Measurements from ENCODE around the gene NR6A1. TPM values are rescaled to one million over a fixed set of nuclear protein-coding genes. Genes with fewer than 3 reads are reported as not detected.

Gene NR6A1
- total and polyA plus RNA-seq, 2 of the 13 experiments (the other 11 are each of a cell fraction or from before 2014, with no cell fraction given), result 28.1 to 31.5 TPM

GRCh38 chr9:124617477-124618141, 153.5 kb downstream of the NR6A1 start (continued):
- TF ChIP-seq ZSCAN22 (CRISPR knock-in tag; IDR thresholded peaks at IDR 0.05) (no peak), IRF2 (CRISPR knock-in tag; IDR thresholded peaks at IDR 0.05) (0 out of 2 replicates have a peak, but pooled peaks have one; percentile 20), ZNF441 (CRISPR knock-in tag; IDR thresholded peaks at IDR 0.05; ENCODE audit: borderline replicate concordance) (no peak), PLRG1 (conservative IDR thresholded peaks at IDR 0.05) (no peak), AGO2 (optimal IDR thresholded peaks at IDR 0.05; ENCODE audit: low read depth, low read length) (no peak), FOXK1 (CRISPR knock-in tag; IDR thresholded peaks at IDR 0.05; ENCODE audit: borderline replicate concordance, low read depth) (no peak)

- FAIRE-seq (no peak), ATAC-seq (no peak), DNase-seq (ENCODE audit: low spot score) (no peak)
- no peaks in the 10 kb centered on the region for H3K27me3 ChIP-seq (ENCODE audit: control insufficient read depth in 1 of 2, insufficient read depth in 2 of 2, low read length in 2 of 2)
- peaks cover 23% of the 10 kb centered on the region for H3K4me1 ChIP-seq (ENCODE audit: insufficient read depth, low read length)
- no peak overlapping the region for H2AFZ ChIP-seq (ENCODE audit: low read length)
- 97% methylated on average over 3 of the region's 3 CpGs for WGBS (ENCODE audit: low lambda C conversion rate)
- intact Hi-C loops (cut with micrococcal nuclease; ENCODE audit: unreplicated experiment), result loop anchor here (1.0 to 2.0 kb wide), 3 partner anchors 66 to 138 kb away; no protein-coding TSS in a partner anchor
- no peaks in the 10 kb centered on the region for H3K9me3 ChIP-seq (ENCODE audit: low read length)
- H3K4me2 ChIP-seq (ENCODE audit: low read depth, low read length), result no peak overlapping the region
- ChIA-PET CTCF (ENCODE audit: low intra/inter-chr PET ratio, low total read pairs) (interaction anchor here (0.8 to 4.5 kb wide), 4 partner anchors 65 to 149 kb away, joined by 4 to 141 read pairs (median 12); no protein-coding TSS in a partner anchor), POLR2A (interaction anchor here (0.7 to 1.4 kb wide), 4 partner anchors 65 to 154 kb away, joined by 3 read pairs; partner anchors contain the start of gene NR6A1)
- H3K4me3 ChIP-seq (replicated peaks in 1 of 3; ENCODE audit: insufficient read depth in 1 of 3, low read depth in 2 of 3, low read length in 3 of 3), result no peak overlapping the region
- BruUV-seq (replicated peaks), result no TSS peak
- H3K79me2 ChIP-seq (ENCODE audit: insufficient read depth, low read length), result peaks cover 8% of the 10 kb centered on the region
- no peak overlapping the region for H3K27ac ChIP-seq (ENCODE audit: extremely low read length, insufficient read depth, low read length)
- H3K9ac ChIP-seq (ENCODE audit: insufficient read depth, low read depth, low read length), result no peak overlapping the region
- in situ Hi-C loops (cut with HindIII; ENCODE audit: extremely low pct_ligation_motif_present, low pct_unique_long_range_greater_than_20kb), result loop anchor here (5.0 kb wide), 1 partner anchor 95 kb away; no protein-coding TSS in a partner anchor
- 0 out of 2 replicates have a peak, but pooled peaks cover 7% of the 10 kb centered on the region for H4K20me1 ChIP-seq (ENCODE audit: insufficient read depth, low read length)
- no peaks in the 10 kb centered on the region; a peak in 1 of 5 replicates for H3K36me3 ChIP-seq (replicated peaks in 1 of 2; ENCODE audit: control insufficient read depth in 1 of 2, insufficient read depth in 2 of 2, low read length in 2 of 2)
- TF ChIP-seq SNAPC2 (CRISPR knock-in tag; IDR thresholded peaks at IDR 0.05) (no peak), ZHX2 (IDR thresholded peaks at IDR 0.05; ENCODE audit: low read depth) (no peak), ZHX2 (CRISPR knock-in tag; IDR thresholded peaks at IDR 0.05; ENCODE audit: borderline replicate concordance) (no peak), TFE3 (CRISPR knock-in tag; IDR thresholded peaks at IDR 0.05) (no peak), JDP2 (CRISPR knock-in tag; IDR thresholded peaks at IDR 0.05; ENCODE audit: borderline replicate concordance) (no peak), FOXO1 (CRISPR knock-in tag; IDR thresholded peaks at IDR 0.05) (no peak), NR2C2 (CRISPR knock-in tag; IDR thresholded peaks at IDR 0.05; ENCODE audit: borderline replicate concordance) (no peak), ZNF329 (CRISPR knock-in tag; IDR thresholded peaks at IDR 0.05; ENCODE audit: low read depth) (no peak), ZNF614 (CRISPR knock-in tag; IDR thresholded peaks at IDR 0.05; ENCODE audit: borderline replicate concordance) (no peak)
Measured at GRCh38 chr9:124616961-124617360, 154.2 kb downstream of the NR6A1 start.
